GM21515 (cell line): ENCODE results near the gene CFAP141.
A peak's percentile ranks its signal among the peaks of the same experiment; 100 is the strongest.
"Not testable (repeated sequence)": the region's sequence is repeated elsewhere in the genome, so short reads cannot be mapped to it uniquely, and the experiment has no call there.

Experiments used
- ATAC-seq: cut with Tn5 transposase; IDR thresholded peaks from one replicate; pipeline ENCODE4 v1.9.1; 2021; ENCODE audit not compliant: unreplicated experiment

Gene CFAP141

GRCh38 chr1:154206196-154206595, at the start of gene CFAP141:
TSS of gene CFAP141 (minus strand) at chr1:154206333. CDS start at chr1:154206307, 26 bp downstream.
- no peak for ATAC-seq

GRCh38 chr1:154253671-154254070, 47.5 kb upstream of the CFAP141 start:
- ATAC-seq, result no peak

- ATAC-seq, result no peak
Observed at GRCh38 chr1:154241703-154242351, 35.7 kb upstream of the CFAP141 start.

- ATAC-seq, result no peak
Observed at GRCh38 chr1:154240294-154240833, 34.2 kb upstream of the CFAP141 start.

GRCh38 chr1:154239491-154239890, 33.4 kb upstream of the CFAP141 start:
- no peak for ATAC-seq

- ATAC-seq, result no peak
Observed at GRCh38 chr1:154237880-154238506, 31.9 kb upstream of the CFAP141 start.

GRCh38 chr1:154237435-154237834, 31.3 kb upstream of the CFAP141 start:
- ATAC-seq, result no peak

- no peak for ATAC-seq
Observed at GRCh38 chr1:154236855-154237254, 30.7 kb upstream of the CFAP141 start.

- ATAC-seq, result not testable (repeated sequence)
Observed at GRCh38 chr1:154233127-154233526, 27.0 kb upstream of the CFAP141 start.

- not testable (repeated sequence) for ATAC-seq
Observed at GRCh38 chr1:154231112-154231511, 25.0 kb upstream of the CFAP141 start.

GRCh38 chr1:154225370-154225769, 19.2 kb upstream of the CFAP141 start:
- ATAC-seq, result no peak

- no peak for ATAC-seq
Observed at GRCh38 chr1:154223621-154224020, 17.5 kb upstream of the CFAP141 start.

GRCh38 chr1:154222918-154223317, 16.8 kb upstream of the CFAP141 start:
- ATAC-seq, result no peak

GRCh38 chr1:154222518-154222917, 16.4 kb upstream of the CFAP141 start:
- no peak for ATAC-seq

GRCh38 chr1:154221278-154222001, 15.3 kb upstream of the CFAP141 start:
- ATAC-seq, result peak; percentile 27

- ATAC-seq, result no peak
Observed at GRCh38 chr1:154220970-154221277, 14.8 kb upstream of the CFAP141 start.

- ATAC-seq, result peak; percentile 81
Observed at GRCh38 chr1:154220071-154220969, 14.2 kb upstream of the CFAP141 start, which contains the start of gene UBAP2L. TSS of gene UBAP2L (plus strand) at chr1:154220955. CDS start at chr1:154225124, 4,169 bp downstream.

- ATAC-seq, result no peak
Observed at GRCh38 chr1:154219541-154219940, 13.4 kb upstream of the CFAP141 start.

- ATAC-seq, result no peak
Observed at GRCh38 chr1:154218545-154218944, 12.4 kb upstream of the CFAP141 start.

GRCh38 chr1:154213274-154213673, 7.1 kb upstream of the CFAP141 start:
- no peak for ATAC-seq

- no peak for ATAC-seq
Observed at GRCh38 chr1:154212083-154212482, 6.0 kb upstream of the CFAP141 start.
